OCI-LY3 (cell line): Measurements from ENCODE around the gene HDAC4.
"Not testable (repeated sequence)": the region's sequence is repeated elsewhere in the genome, so short reads cannot be mapped to it uniquely, and the experiment has no call there.

Experiments used
- H2AFZ ChIP-seq: fragments of 200-600, 300-600 bp; shearing (Covaris generic); 2 replicates; pipeline ENCODE4 v1.6.0; 2014; ENCODE audit warnings: antibody characterized with exemption, low read depth, low read length
- H3K27ac ChIP-seq: fragments of 200-600, 300-600 bp; sonication (generic); 2 replicates; pipeline ENCODE4 v1.5.1; 2014; ENCODE audit warnings: mild to moderate bottlenecking, low read length, moderate library complexity, mixed read lengths
- H3K27me3 ChIP-seq: fragments of 200-600, 300-600 bp; sonication (generic); 2 replicates; pipeline ENCODE4 v1.6.1; 2014; ENCODE audit warnings: low read depth, low read length, mixed read lengths
- H3K36me3 ChIP-seq: fragments of 200-600, 300-600 bp; sonication (generic); replicated peaks from 2 replicates; pipeline ENCODE3; 2014; ENCODE audit warnings: low read depth, low read length, mixed read lengths
- H3K4me1 ChIP-seq: fragments of 300-600, 200-600 bp; sonication (generic); 2 replicates; pipeline ENCODE4 v1.6.1; 2014; ENCODE audit warnings: low read length, mixed read lengths
- H3K4me2 ChIP-seq: fragments of 200-600, 300-600 bp; sonication (generic); 2 replicates; pipeline ENCODE4 v1.6.1; 2014; ENCODE audit warnings: low read length, mixed read lengths
- H3K4me3 ChIP-seq: fragments of 300-600, 200-600 bp; sonication (generic); 2 replicates; pipeline ENCODE4 v1.5.1; 2014; ENCODE audit warnings: antibody characterized with exemption, mild to moderate bottlenecking, low read length, moderate library complexity
- H3K79me2 ChIP-seq: fragments of 300-600, 200-600 bp; shearing (Covaris generic); 2 replicates; pipeline ENCODE4 v1.6.1; 2014; ENCODE audit warnings: mild to moderate bottlenecking, low read length, mixed read lengths
- H3K9ac ChIP-seq: fragments of 300-600, 200-600 bp; shearing (Covaris generic); 2 replicates; pipeline ENCODE4 v1.6.0; 2014; ENCODE audit warnings: mild to moderate bottlenecking, low read length, moderate library complexity
- H3K9me3 ChIP-seq: fragments of 200-600, 300-600 bp; shearing (Covaris generic); 2 replicates; pipeline ENCODE4 v1.6.1; 2014; ENCODE audit warnings: low read length, mixed read lengths; ENCODE audit not compliant: insufficient read depth
- H4K20me1 ChIP-seq: fragments of 200-600, 300-600 bp; sonication (generic); 2 replicates; pipeline ENCODE4 v1.6.1; 2016; ENCODE audit warnings: low read length, mixed read lengths; ENCODE audit not compliant: insufficient read depth
- CTCF ChIP-seq: fragments of 200-600, 300-600 bp; sonication (generic); IDR thresholded peaks from 2 replicates; pipeline ENCODE4 v1.5.1; 2014; ENCODE audit warnings: antibody characterized with exemption, low read length, low read depth
- EZH2phosphoT487 ChIP-seq: fragments of 200-600 bp; shearing (Covaris generic); IDR thresholded peaks from 2 replicates; pipeline ENCODE4 v1.6.1; 2018; ENCODE audit warnings: antibody characterized with exemption, mixed run types, low read depth

Gene HDAC4

DNA sequence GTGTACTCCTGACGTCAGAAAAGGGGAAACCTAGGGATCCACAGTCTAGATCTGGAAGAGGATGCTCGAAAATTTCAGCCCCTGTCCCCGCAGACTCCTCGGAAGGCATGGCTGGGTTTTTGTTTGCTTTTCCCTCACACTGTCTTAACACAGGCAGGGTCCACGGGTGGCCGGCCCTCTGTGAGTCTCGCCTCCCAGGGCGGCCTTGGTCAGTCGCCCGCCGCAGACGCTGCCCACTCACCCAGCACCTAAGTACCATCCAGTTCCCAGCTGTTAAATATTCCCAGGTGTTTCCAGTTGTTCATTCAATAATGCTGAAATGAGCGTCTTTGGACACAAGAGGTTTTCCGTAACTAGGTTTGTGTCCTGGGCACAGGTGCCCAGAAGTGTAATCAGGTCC, 359.8 kb downstream of the HDAC4 start:
- Histone ChIP-seq H3K4me3 (no peak overlapping the region), H3K27me3 (no peaks in the 10 kb centered on the region), H3K27ac (no peak overlapping the region), H3K4me2 (no peak overlapping the region), H3K4me1 (no peaks in the 10 kb centered on the region), H2AFZ (no peak overlapping the region), H4K20me1 (no peaks in the 10 kb centered on the region), H3K9ac (no peak overlapping the region), H3K9me3 (no peaks in the 10 kb centered on the region), H3K79me2 (no peaks in the 10 kb centered on the region), H3K36me3 (no peaks in the 10 kb centered on the region)
- no peak for TF ChIP-seq EZH2phosphoT487
- TF ChIP-seq CTCF = no peak

- Histone ChIP-seq H3K9ac (no peak overlapping the region), H3K27ac (no peak overlapping the region), H3K79me2 (no peaks in the 10 kb centered on the region), H3K4me2 (no peak overlapping the region), H4K20me1 (no peaks in the 10 kb centered on the region), H3K4me3 (no peak overlapping the region), H3K4me1 (no peaks in the 10 kb centered on the region), H3K27me3 (no peaks in the 10 kb centered on the region), H3K36me3 (no peaks in the 10 kb centered on the region), H3K9me3 (no peaks in the 10 kb centered on the region), H2AFZ (no peak overlapping the region)
- TF ChIP-seq EZH2phosphoT487 (no peak), CTCF (no peak)
Measured at GRCh38 chr2:239040152-239040761, 360.6 kb downstream of the HDAC4 start.

DNA sequence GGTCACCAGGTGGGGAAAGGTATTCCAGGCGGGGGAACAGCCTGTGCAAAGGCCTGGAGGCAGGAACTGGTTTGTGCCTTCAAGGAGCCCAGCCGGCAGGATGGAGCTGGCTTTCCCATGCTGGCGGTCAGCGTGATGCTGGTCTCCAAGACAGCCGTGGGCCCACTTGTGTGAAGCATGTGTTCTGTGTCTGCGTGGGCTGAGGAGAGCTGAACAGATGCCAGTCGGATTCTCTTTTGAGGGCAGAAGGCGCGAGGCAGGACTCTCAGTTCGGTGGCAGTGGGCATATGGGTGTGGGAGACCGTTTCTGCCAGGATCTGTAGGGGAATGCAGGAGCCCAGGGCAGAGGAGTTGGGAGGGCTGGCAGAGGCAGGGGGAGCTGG, 361.4 kb downstream of the HDAC4 start:
- H3K4me1 ChIP-seq = no peaks in the 10 kb centered on the region
- no peaks in the 10 kb centered on the region for H3K27me3 ChIP-seq
- no peak overlapping the region for H3K4me2 ChIP-seq
- TF ChIP-seq CTCF (no peak), EZH2phosphoT487 (no peak)
- no peaks in the 10 kb centered on the region for H3K79me2 ChIP-seq
- no peaks in the 10 kb centered on the region for H3K9me3 ChIP-seq
- H3K27ac ChIP-seq = no peak overlapping the region
- H3K9ac ChIP-seq = no peak overlapping the region
- no peaks in the 10 kb centered on the region for H4K20me1 ChIP-seq
- no peaks in the 10 kb centered on the region for H3K36me3 ChIP-seq
- no peak overlapping the region for H3K4me3 ChIP-seq
- H2AFZ ChIP-seq = no peak overlapping the region

- H3K4me2 ChIP-seq = no peak overlapping the region
- no peak overlapping the region for H3K27ac ChIP-seq
- H3K4me3 ChIP-seq = no peak overlapping the region
- H3K4me1 ChIP-seq = no peaks in the 10 kb centered on the region
- no peaks in the 10 kb centered on the region for H4K20me1 ChIP-seq
- no peak overlapping the region for H2AFZ ChIP-seq
- no peaks in the 10 kb centered on the region for H3K36me3 ChIP-seq
- no peaks in the 10 kb centered on the region for H3K9me3 ChIP-seq
- no peak for TF ChIP-seq CTCF
- no peak for TF ChIP-seq EZH2phosphoT487
- H3K9ac ChIP-seq = no peak overlapping the region
- no peaks in the 10 kb centered on the region for H3K27me3 ChIP-seq
- no peaks in the 10 kb centered on the region for H3K79me2 ChIP-seq
Measured at GRCh38 chr2:239038773-239039478, 361.9 kb downstream of the HDAC4 start.

- H3K4me3 ChIP-seq, H3K4me2 ChIP-seq, H2AFZ ChIP-seq, H3K27ac ChIP-seq, H3K9me3 ChIP-seq, H3K36me3 ChIP-seq, H3K4me1 ChIP-seq, H3K9ac ChIP-seq, H3K79me2 ChIP-seq, H3K27me3 ChIP-seq, H4K20me1 ChIP-seq: not testable (repeated sequence)
Measured at GRCh38 chr2:239038284-239038683, 362.5 kb downstream of the HDAC4 start.
